Measurements from ENCODE around the gene VSX1. TPM values are rescaled to one million over a fixed set of nuclear protein-coding genes. Genes with fewer than 3 reads are reported as not detected.

The VSX1 gene
- polyA plus RNA-seq, 1 donor (not counting 4 experiments of a cell fraction or from before 2014, with no cell fraction given), result not detected

DNA sequence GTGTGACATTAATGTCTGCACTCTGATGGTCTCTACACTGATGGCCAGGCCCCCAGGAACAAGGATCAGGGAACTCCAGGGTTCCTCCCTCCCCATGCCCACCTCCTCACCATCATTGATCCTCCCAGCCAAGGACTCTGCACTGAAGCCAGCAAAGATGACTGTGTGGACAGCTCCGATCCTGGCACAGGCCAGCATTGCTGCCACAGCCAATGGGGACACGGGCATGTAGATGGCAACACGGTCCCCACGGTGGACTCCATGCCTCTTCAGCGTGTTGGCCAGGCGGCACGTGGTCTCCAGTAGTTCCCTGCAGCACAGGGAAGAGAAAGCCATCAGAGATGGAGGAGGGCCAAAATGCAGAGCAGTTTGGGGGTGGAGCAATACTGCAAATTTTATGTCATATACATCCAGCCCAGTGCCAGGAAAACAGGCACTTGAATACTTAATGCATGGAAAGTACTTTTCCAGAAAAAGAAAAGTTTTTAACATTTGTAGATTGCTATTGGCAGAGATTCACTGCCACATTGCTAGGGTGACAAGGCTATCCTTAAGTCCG, 51.2 kb downstream of the VSX1 start:
- no peaks in the 10 kb centered on the region for H3K36me3 ChIP-seq (ENCODE audit: control insufficient read depth in 2 of 2, extremely low read depth in 1 of 2, insufficient read depth in 2 of 2, low read length in 2 of 2)
- no peak for FAIRE-seq

DNA sequence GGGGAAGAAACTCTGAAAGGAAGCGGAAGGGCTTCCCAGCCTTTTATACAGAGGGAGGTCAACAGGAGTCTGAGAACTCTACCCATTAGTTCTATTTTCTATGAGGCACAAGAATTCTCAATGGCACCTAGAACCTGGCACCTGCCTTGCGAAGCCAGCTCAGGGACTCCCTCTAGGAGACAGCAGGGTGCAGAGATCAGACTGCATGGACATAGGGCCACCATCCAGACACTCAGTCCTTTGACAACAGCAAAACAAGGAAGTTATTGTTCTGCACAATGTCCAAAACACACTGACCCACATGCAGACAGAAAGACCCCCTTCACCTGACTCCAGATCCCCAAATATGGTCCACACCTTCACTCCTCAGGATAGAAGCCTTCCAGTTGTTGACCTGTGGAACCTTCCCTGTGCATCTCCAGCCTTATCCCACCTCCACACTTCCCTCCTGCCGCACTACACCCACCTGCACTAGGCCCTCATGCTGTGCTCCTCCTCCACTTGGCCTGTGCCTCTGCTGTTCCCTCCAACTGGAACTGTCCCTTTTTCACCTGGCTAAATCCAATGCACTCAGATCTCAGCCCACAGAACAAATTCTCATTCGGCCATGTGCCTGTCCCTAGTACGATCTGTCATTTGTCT, 51.8 kb downstream of the VSX1 start:
- TF ChIP-seq EZH2 (IDR thresholded peaks at IDR 0.05; ENCODE audit: low read length), result no peak
- TF ChIP-seq, protein P1, sequence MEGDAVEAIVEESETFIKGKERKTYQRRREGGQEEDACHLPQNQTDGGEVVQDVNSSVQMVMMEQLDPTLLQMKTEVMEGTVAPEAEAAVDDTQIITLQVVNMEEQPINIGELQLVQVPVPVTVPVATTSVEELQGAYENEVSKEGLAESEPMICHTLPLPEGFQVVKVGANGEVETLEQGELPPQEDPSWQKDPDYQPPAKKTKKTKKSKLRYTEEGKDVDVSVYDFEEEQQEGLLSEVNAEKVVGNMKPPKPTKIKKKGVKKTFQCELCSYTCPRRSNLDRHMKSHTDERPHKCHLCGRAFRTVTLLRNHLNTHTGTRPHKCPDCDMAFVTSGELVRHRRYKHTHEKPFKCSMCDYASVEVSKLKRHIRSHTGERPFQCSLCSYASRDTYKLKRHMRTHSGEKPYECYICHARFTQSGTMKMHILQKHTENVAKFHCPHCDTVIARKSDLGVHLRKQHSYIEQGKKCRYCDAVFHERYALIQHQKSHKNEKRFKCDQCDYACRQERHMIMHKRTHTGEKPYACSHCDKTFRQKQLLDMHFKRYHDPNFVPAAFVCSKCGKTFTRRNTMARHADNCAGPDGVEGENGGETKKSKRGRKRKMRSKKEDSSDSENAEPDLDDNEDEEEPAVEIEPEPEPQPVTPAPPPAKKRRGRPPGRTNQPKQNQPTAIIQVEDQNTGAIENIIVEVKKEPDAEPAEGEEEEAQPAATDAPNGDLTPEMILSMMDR (optimal IDR thresholded peaks at IDR 0.05 in 1 of 3, IDR thresholded peaks at IDR 0.05 in 1 of 3, conservative IDR thresholded peaks at IDR 0.05 in 1 of 3; ENCODE audit: extremely low read depth in 1 of 3, insufficient read depth in 2 of 3, low read length in 3 of 3), result no peak
- no peaks in the 10 kb centered on the region for H3K36me3 ChIP-seq (ENCODE audit: control insufficient read depth in 2 of 2, extremely low read depth in 1 of 2, insufficient read depth in 2 of 2, low read length in 2 of 2)
- H3K27ac ChIP-seq (ENCODE audit: control insufficient read depth, insufficient read depth, low read length), result no peak overlapping the region
- dilution Hi-C loops (cut with MboI; ENCODE audit: extremely low pct_ligation_motif_present, low sequenced_read_pairs), result no loop called here
- DNase-seq (ENCODE audit: low read depth, low spot score), result no peak
- H4K20me1 ChIP-seq (ENCODE audit: control insufficient read depth, extremely low read depth, insufficient read depth, low read length), result no peaks in the 10 kb centered on the region
- FAIRE-seq, result no peak
- no peak overlapping the region for H2AFZ ChIP-seq (ENCODE audit: control insufficient read depth, low read length)
- no peak overlapping the region for H3K9ac ChIP-seq (ENCODE audit: control insufficient read depth, extremely low read depth, insufficient read depth, low read length)
- H3K9me1 ChIP-seq (ENCODE audit: control insufficient read depth, extremely low read depth, insufficient read depth, low read length), result no peaks in the 10 kb centered on the region
- peaks cover 6% of the 10 kb centered on the region for H3K4me1 ChIP-seq (ENCODE audit: control insufficient read depth, extremely low read depth, insufficient read depth, low read length)
- no peaks in the 10 kb centered on the region for H3K9me3 ChIP-seq (ENCODE audit: control insufficient read depth, low read depth, low read length)
- H3K4me3 ChIP-seq (ENCODE audit: control insufficient read depth in 2 of 3, extremely low read depth in 1 of 3, insufficient read depth in 2 of 3, low read depth in 1 of 3, low read length in 3 of 3), result no peak overlapping the region
- no peak overlapping the region for H3K4me2 ChIP-seq (ENCODE audit: control insufficient read depth, extremely low read depth, insufficient read depth, low read depth, low read length)
- peaks cover 8% of the 10 kb centered on the region for H3K27me3 ChIP-seq (ENCODE audit: control insufficient read depth, extremely low read depth, insufficient read depth, low read length)
- H3K79me2 ChIP-seq (ENCODE audit: control insufficient read depth, insufficient read depth, low read length), result no peaks in the 10 kb centered on the region

More for the DNA sequence above, 51.2 kb downstream of the VSX1 start:
- Histone ChIP-seq H3K27me3 (ENCODE audit: control insufficient read depth, extremely low read depth, insufficient read depth, low read length) (peaks cover 8% of the 10 kb centered on the region), H3K9me3 (ENCODE audit: control insufficient read depth, low read depth, low read length) (no peaks in the 10 kb centered on the region), H3K9me1 (ENCODE audit: control insufficient read depth, extremely low read depth, insufficient read depth, low read length) (no peaks in the 10 kb centered on the region), H3K4me3 (ENCODE audit: control insufficient read depth in 2 of 3, extremely low read depth in 1 of 3, insufficient read depth in 2 of 3, low read depth in 1 of 3, low read length in 3 of 3) (no peak overlapping the region), H2AFZ (ENCODE audit: control insufficient read depth, low read length) (no peak overlapping the region), H3K9ac (ENCODE audit: control insufficient read depth, extremely low read depth, insufficient read depth, low read length) (no peak overlapping the region), H3K27ac (ENCODE audit: control insufficient read depth, insufficient read depth, low read length) (no peak overlapping the region), H4K20me1 (ENCODE audit: control insufficient read depth, extremely low read depth, insufficient read depth, low read length) (no peaks in the 10 kb centered on the region), H3K4me2 (ENCODE audit: control insufficient read depth, extremely low read depth, insufficient read depth, low read depth, low read length) (no peak overlapping the region), H3K79me2 (ENCODE audit: control insufficient read depth, insufficient read depth, low read length) (no peaks in the 10 kb centered on the region), H3K4me1 (ENCODE audit: control insufficient read depth, extremely low read depth, insufficient read depth, low read length) (peaks cover 6% of the 10 kb centered on the region)
- no peak for DNase-seq (ENCODE audit: low read depth, low spot score)
- dilution Hi-C loops (cut with MboI; ENCODE audit: extremely low pct_ligation_motif_present, low sequenced_read_pairs), result no loop called here
- TF ChIP-seq, protein P1 (optimal IDR thresholded peaks at IDR 0.05 in 1 of 3, IDR thresholded peaks at IDR 0.05 in 1 of 3, conservative IDR thresholded peaks at IDR 0.05 in 1 of 3; ENCODE audit: extremely low read depth in 1 of 3, insufficient read depth in 2 of 3, low read length in 3 of 3), result no peak
- no peak for TF ChIP-seq EZH2 (IDR thresholded peaks at IDR 0.05; ENCODE audit: low read length)
